GM21390 (cell line): Measurements from ENCODE around the gene TBXAS1.
"Not testable (repeated sequence)": the region's sequence is repeated elsewhere in the genome, so short reads cannot be mapped to it uniquely, and the experiment has no call there.

ENCODE experiments used
- ATAC-seq: cut with Tn5 transposase; IDR thresholded peaks from one replicate; pipeline ENCODE4 v1.9.1; 2021; ENCODE audit not compliant: unreplicated experiment

Gene TBXAS1

DNA sequence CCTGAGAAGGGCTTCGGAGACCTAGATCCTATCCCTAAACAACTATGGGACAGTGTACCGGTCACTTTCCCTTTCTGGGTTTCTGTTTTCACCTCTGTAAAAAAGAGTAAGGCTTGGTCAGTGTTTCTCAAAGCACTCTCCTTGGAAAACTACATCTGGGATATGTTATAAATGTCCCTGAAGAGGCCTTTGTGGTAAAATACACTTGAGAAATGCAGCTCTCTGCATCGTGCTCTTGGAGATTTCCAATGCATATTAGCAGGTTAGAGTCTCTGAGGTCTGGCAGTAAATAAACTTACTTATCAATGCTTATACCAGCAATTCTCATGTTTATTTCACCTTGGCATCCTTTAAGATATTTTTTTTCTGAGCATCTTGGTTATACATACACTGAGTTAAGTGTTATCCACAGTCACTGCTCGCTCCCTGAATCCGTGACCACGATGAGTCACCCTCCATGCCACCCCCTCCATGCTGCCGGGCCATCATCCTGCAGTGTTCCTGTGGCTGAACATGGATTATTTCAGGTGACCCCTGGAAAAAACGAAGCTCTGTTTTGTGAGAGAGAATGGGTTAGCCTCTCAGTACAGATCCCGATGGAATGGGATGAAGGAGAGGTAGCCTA, 3.3 kb upstream of the TBXAS1 start:
- ATAC-seq, result no peak

DNA sequence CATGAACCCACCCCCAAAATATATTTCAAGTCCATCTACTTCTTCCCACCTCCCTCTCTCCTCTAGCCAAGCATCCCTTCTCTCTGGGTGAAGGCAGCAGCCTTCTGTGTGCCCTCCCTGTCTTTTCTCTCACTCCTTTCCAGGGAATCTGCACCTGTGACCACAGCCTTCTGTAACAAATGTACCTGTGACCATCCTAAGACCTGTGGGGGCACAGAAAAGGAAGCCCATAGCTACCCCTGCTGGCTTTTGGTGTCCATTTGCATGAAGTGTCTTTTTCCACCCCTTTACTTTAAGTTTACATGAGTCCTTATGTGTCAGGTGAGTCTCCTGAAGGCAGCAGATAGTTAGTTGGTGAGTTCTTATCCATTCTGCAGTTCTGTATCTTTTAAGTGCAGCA, 2.0 kb upstream of the TBXAS1 start:
- ATAC-seq, result no peak

DNA sequence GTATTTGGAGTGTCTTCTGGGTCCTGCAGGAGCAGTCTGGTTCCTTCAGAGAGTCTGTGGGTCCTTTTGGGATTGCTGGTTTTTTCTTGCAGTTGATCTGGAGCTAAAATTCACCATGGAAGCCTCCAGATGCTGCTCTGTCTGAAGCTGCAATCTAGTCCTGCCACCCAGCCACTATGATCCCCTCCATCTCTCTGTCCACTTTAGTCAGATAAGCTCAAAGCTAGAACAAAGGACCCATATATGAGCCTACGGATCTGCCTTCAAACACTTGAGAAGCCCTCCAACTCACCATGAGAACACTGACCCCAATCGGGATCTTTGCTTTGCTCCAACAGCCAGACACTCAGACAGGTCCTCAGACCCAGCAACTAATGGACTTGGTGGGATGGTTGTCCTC, 618 bp upstream of the TBXAS1 start:
- no peak for ATAC-seq

DNA sequence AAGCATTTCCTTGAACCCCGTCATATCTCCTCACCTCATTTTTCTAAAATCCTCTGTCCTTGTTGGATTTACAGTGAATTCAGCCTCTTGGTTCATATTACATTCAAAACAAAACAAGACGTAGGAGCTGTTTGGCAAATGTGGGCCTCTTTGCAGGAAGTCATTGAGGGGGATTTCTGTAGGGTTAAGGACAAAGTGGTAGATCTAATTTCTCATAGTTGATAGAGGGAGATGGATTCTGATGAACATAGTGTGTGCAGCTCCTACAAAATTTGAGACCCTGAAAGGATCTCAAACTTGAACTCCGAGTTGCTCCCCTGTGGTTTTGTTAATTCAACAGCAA, 682 bp downstream of the TBXAS1 start:
- ATAC-seq, result no peak

DNA sequence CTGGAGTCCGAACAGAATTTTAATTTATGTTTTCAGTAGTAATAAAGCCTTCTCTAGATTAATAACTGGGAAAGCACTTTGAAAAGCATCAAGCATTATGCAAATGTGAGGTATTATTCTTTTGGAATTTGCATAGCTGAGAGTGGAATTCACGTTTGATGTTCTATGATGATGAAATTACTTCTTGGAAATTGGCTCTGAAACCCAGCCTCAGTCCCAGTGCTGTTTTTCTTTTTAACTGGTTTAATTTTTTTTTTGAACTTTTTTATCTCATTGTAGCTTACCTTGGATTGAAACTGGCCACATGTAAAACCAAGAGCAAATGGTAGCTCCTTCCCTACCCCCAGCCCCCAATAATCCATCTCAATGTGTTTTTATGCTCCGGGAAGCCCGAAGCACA, 1.2 kb downstream of the TBXAS1 start:
- no peak for ATAC-seq

DNA sequence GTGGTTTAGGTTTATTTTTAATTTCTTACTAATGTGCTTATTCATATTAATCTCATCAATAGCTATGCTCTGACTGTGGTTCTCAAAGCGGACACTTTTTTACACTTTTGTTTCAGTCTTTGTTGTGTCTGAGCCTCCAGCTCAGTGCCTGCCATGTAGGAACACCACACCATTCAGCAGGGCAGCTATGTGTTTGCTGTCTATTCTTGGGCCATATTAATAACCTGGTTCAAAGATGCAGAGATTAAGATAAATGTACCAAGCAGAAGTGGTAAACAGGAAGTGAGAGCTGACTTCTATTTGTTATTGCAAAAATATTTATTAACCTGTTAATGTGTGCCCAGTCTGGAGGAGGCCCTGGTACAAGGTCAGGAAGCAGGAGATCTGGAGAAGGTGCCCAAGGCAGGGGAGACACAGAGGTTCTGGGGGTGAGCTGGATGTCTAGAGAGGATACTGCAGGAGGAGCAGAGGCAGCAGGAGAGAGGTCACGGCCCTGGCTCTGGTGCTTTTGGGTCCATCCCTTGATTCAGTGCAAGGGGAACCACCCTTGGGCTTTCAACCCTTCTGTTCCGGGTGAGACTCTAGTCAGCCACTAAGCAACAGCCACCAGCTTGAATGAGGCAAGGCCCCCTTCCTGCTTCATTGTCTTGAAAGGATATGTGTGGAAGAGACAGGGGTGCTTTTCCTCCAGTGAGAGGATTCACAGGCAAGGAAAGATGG, 1.9 kb downstream of the TBXAS1 start:
- peak; percentile 45 for ATAC-seq

DNA sequence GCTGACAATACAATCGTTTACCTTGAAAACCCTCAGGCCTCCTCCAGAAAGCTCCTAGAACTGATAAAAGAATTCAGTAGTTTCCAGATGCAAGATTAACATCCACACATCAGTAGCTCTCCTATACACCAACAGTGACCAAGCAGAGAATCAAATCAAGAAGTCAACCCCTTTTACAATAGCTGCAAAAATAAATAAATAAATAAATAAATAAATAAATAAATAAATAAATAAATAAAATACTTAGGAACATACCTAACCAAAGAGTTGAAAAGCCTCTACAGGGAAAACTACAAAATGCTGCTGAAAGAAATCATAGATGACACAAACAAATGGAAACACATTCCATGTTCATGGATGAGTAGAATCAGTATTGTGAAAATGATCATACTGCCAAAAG, 6.8 kb downstream of the TBXAS1 start:
- ATAC-seq, result not testable (repeated sequence)

DNA sequence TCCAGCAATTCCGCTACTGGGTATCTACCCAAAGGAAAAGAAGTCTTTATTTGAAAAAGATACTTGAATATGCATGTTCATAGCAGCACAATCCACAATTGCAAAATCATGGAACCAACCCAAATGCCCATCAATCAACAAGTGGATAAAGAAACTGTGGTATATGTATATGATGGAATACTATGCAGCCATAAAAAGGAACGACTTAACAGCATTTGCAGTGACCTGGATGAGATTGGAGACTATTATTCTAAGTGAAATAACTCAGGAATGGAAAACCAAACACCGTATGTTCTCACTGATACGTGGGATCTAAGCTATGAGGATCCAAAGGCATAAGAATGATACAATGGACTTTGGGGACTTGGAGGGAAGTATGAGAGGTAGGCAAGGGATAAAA, 8.2 kb downstream of the TBXAS1 start:
- not testable (repeated sequence) for ATAC-seq

DNA sequence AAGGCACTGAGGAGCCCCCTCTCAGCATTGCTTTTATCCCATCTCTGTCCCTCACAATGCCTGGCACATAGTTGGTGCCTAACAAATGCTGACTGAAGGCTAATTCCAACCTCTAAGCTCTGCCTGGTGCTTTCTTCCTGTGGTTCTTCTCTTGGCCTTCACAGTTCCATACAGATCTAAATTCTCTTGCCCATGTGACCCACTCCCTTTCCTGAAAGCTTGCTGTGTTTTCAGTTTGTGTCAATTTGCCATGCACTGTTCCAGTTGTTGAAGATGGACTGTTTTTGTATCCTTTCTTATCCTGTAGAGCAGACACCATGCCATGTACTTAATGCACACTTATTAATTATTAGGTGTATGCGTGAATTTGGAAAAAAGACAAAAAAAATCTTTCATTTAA, 9.2 kb downstream of the TBXAS1 start:
- no peak for ATAC-seq

DNA sequence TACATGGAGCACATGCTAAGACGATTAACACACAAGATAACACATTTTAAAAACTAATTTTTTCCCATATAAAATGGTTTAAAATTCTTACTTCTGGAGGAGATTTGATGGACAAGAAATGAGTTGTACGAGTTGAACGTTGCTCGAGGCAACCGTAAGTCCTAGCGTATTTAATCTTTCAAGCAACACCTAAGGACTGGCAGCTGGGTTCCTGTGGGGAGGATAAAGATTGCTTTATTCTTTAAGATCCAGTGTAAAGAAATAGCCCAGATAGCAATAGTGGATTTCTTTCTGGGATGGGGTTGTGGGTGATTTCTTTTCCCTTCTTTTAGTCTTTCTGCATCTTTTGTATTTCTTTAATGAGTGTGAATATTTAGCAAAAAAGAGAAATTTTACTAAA, 9.8 kb downstream of the TBXAS1 start:
- no peak for ATAC-seq

DNA sequence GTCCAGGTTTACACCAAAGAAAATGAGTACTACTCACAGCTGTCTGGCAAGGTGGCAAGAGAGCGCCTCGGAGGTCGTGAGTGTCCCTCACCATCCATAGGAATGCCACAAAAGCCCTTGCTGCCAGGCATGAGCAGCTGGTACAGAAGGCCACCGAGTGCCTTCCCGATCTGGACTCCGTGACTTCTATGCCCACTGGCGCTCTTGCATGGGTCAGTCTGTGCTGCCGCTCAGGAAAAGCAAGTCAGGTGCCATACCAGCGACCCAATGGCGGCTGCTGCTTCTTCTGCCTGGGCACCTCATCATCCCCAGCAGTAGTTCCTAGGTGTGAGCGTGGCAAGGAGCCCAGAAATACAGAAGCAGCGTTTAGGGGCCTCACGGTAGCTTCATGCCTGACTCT, 11.7 kb downstream of the TBXAS1 start:
- ATAC-seq, result no peak

DNA sequence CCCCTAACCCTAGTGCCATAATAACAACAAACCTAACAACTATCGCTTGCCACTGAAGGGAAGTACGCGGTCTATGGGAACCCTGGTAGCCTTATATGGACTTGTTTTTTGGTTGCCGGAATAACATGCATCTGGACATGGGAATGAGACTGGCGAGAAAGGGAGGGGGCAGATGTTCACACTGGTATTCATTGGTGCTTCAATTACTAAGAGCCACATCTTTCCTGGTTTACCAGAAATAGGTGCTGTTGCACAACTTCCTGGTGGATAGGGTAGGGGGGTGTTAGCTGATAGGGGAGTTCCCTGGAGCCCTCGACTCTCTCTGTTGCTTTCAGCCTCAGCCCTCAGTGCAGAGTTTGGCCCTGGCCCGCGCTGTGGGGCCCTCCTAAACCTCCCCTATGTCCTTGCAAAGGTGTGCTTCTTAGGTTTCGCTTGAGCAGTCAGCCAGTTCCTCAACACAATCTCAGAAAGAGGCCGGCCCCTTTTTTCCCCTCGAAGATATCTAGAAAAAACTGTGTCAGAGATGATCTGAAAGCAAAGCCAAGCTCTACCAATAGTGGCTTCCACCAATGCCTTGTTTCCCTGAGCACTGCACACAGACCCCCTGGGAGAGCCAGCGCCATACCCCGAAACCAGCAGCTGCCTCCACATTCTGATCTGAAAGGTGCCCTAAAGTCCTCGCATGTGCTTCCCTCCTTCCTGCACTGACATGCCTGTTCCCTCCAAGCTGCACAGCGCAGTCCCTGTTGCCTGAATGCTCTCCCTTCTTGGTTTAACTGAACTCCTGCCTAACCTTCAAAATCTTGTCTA, 13.5 kb downstream of the TBXAS1 start:
- peak; percentile 95 for ATAC-seq

DNA sequence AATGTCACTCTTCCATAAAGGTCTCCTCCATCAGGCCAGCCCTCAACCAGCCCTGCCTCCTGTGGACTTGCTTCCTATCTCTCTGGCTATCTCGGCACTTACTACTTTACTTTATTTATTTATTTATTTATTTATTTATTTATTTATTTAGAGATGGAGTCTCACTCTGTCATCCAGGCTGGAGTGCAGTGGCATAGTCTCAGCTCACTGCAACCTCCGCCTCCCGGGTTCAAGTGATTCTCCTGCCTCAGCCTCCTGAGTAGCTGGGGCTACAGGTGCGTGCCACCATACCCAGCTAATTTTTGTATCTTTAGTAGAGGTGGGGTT, 14.1 kb downstream of the TBXAS1 start:
- not testable (repeated sequence) for ATAC-seq

DNA sequence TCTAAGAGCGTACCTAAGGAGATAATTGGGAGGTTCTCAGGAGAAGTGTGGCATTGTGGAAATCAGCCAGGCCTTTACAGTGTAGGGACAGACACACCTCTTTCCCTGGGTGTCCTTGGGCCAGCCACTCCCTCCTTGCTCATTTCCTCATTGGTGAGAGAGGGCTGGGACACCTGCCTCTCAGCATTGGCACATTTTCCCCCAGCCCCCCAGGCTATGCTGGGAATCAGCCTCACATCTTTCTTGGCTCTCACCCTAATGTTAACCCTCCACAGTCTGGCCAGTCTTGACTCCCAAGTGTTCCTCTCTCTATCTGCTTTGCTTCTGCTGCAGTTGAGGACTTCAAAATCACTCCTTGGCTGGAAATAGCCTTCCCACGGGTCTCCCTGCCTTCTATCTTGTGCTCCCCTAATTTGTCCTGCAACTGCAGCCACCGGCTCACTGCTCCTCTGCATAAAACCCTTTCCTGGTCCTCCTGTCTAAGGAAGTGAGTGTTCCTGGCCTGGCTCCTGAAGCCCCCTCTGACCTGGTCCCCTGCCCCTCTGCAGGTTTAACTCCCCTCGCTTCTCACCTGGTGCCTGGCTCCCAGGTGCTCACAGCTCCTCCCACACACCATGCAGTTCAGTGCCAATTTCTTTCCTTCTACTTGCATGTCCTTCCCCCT, 15.8 kb downstream of the TBXAS1 start:
- no peak for ATAC-seq

DNA sequence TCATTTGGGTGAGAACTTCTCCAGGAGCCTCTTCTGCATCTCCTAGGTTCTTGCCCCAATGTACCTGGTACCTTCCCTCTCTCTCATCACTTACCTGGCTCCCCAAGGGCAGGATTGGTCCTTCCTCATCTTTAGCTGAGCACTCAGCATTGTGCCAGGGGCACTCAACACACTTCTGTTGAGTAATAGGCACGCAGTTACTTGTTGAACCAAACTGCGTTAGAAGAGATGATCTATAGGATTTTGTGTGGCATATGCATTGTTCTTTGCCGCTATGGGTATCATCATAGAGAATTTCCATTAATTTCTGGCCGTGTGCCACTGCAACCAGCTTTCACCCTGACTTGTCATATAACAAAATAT, 16.4 kb downstream of the TBXAS1 start:
- no peak for ATAC-seq

DNA sequence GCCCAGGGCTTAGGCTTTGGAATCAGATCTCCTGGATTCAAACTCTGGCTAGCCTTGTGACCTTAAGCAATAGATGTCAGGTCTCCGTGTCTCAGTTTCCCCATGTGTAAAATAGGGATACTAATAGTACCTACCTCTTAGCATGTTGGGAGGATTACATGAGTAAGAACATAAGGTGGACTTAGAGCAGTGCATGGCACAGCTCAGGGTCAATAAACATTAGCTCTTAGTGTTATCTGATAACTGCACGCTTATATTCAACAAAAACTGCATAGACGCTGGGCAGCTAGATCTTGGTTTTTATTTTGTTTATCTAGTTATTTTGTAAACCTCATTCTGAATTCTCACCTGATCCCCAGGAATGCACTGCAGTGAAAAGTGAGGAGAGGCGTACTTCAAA, 17.2 kb downstream of the TBXAS1 start:
- no peak for ATAC-seq

DNA sequence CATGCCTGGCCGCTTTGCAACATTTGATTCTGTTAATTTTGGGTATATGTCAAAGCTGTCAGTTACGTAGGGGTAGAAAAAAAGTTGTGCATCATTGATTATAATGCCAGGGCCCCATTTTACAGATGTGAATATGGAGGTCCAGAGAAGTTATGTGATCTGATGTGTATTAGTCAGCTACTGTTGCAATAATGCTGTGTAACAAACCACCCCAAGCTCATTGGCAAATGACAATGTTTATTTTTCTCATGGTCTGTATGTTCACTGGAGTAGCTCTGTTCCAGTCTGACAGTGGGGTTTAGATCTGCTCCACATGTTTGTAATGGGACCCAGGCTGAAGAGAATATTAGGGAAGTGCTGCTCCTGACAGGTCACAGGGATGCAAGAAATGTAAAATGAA, 19.2 kb downstream of the TBXAS1 start:
- no peak for ATAC-seq

DNA sequence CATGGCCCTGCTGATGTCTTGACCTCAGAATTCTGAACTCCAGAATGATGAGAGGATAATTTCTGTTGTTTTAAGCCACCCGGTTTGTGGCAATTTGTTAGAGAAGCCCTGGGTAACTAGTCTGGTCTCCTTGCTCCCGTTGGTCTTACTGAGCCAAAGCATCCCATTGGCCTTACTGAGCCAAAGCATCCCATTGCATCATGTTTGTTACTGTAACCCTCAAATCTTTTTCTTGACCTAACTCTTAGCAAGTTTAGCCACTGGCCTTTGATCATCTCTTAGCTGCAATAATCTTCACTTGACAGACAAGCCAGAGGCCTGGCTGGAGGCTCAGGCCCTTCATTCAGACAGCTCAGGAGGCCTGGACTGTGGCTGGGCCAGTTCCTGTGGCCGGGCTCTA, 21.8 kb downstream of the TBXAS1 start:
- ATAC-seq, result no peak

DNA sequence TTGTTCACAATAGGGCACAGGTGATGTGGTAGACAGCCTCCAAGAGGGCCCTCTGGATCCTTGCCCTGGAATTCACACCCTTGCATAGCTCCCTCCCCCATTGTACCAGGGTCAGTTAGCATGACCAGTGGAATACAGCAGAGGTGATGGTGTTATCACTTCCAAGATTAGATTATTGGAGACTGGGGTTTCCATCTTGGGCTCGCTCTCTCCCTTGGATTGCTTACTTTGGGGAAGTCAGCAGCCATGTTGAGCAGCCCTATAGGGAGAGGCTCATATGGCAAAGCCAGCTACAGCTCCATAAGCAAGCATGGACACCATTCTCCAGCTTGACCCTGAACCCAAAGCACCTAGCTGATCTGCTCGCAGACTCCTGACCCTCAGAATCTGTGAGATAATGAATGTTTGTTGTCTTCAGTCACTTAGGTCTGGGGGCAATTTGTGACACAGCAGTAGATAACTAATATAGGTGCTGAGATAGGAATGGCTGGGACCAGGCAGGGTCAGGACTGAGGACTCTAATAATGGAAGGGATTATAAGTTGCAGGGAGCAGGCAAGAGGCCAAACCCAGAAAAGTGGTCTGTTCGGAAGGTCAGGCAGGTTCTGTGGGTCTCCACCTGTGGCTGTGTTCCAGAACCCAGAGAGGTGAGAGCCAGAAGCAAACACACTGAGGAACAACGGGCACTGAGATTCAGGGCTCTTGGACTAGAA, 22.9 kb downstream of the TBXAS1 start:
- no peak for ATAC-seq

DNA sequence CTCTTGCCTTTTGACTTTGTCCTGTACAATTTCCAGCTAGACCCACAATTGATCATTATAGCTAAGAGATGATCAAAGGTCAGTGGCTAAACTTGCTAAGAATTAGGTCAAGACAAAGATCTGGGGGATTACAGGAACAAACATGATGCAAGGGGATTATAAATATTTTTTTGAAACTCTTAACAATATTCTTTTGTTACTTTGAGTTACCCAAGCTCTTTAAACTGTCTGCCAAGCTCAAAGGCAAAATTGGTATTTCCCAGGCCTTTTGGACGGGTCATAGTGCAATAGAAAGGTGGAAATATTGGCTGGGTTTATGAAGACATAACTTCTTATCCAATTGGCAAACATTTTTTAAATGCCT, 23.4 kb downstream of the TBXAS1 start:
- no peak for ATAC-seq

DNA sequence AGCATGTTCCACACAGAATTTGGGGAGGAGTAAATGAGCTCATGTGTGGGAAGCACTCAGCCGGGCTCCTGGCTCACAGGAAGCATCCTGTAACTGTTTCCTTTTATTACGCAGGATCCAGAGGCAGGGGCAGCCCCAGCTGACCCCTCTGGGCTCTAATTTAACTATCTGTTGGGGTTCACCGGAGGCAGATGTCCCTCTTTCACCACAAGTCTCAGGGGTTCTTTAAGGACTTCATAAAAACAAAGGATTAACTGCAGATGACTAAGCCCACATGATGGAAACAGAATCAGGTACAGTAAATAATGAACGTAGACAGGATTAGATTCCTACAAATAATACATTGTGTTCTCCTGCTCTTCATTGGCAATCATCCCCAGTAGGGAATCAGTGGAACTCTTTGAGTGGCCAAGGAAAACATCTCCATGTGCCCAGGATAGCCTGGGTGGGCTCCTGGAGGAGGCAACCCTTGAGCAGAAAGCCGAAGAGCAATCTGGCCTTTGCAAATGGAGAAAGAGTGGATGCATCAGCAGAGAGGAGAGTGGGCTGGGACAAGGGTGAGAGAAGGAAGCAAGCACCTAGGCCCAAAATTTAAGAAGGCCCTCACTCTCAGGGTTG, 24.6 kb downstream of the TBXAS1 start:
- ATAC-seq, result no peak
